Loucy (cell line): ENCODE measurements around the gene CFAP298.
"Not testable (repeated sequence)": the region's sequence is repeated elsewhere in the genome, so short reads cannot be mapped to it uniquely, and the experiment has no call there.

ENCODE experiments used
- H2AFZ ChIP-seq: fragments of 200-600 bp; sonication (generic); 2 replicates; pipeline ENCODE4 v1.6.0; 2016; ENCODE audit warnings: antibody characterized with exemption, mild to moderate bottlenecking, low read length, moderate library complexity
- H3F3A ChIP-seq: fragments of 200-600 bp; 2 replicates; pipeline ENCODE4 v1.6.0; 2016; ENCODE audit warnings: antibody characterized with exemption, low read depth, mild to moderate bottlenecking
- H3K27me3 ChIP-seq: fragments of 200-600 bp; sonication (generic); 2 replicates; pipeline ENCODE4 v1.6.1; 2014; ENCODE audit warnings: low read length, mild to moderate bottlenecking; ENCODE audit not compliant: insufficient read depth, poor library complexity, severe bottlenecking
- H3K36me3 ChIP-seq: fragments of 200-600 bp; sonication (generic); 2 replicates; pipeline ENCODE4 v1.6.1; 2016; ENCODE audit warnings: low read length; ENCODE audit not compliant: insufficient read depth
- H3K4me1 ChIP-seq: fragments of 200-600 bp; sonication (generic); 2 replicates; pipeline ENCODE4 v1.5.1; 2014; ENCODE audit warnings: low read length, mild to moderate bottlenecking; ENCODE audit not compliant: insufficient read depth, poor library complexity, severe bottlenecking
- H3K4me2 ChIP-seq: fragments of 200-600 bp; sonication (generic); 2 replicates; pipeline ENCODE4 v1.6.0; 2014; ENCODE audit warnings: antibody characterized with exemption, low read length, low read depth, mild to moderate bottlenecking; ENCODE audit not compliant: poor library complexity, severe bottlenecking
- H3K4me3 ChIP-seq: fragments of 200-600 bp; sonication (generic); 2 replicates; pipeline ENCODE4 v1.5.1; 2014; ENCODE audit warnings: low read length, mild to moderate bottlenecking, mixed read lengths; ENCODE audit not compliant: poor library complexity, severe bottlenecking
- H3K79me2 ChIP-seq: fragments of 200-600 bp; sonication (generic); 2 replicates; pipeline ENCODE4 v1.6.1; 2014; ENCODE audit warnings: low read length; ENCODE audit not compliant: insufficient read depth
- H3K9ac ChIP-seq: fragments of 200-600 bp; sonication (generic); 2 replicates; pipeline ENCODE4 v1.6.0; 2014; ENCODE audit warnings: mild to moderate bottlenecking, low read depth, low read length, moderate library complexity; ENCODE audit not compliant: poor library complexity, severe bottlenecking
- H3K9me2 ChIP-seq: fragments of 200-600 bp; sonication (generic); replicated peaks from 2 replicates; pipeline ENCODE4 v1.6.1; 2016; ENCODE audit warnings: low read depth, low read length, mixed read lengths
- H3K9me3 ChIP-seq: fragments of 200-600 bp; sonication (generic); 2 replicates; pipeline ENCODE4 v1.6.1; 2014; ENCODE audit warnings: mild to moderate bottlenecking, antibody characterized with exemption, low read length, low read depth; ENCODE audit not compliant: insufficient read depth
- H4K20me1 ChIP-seq: fragments of 200-600 bp; sonication (generic); 2 replicates; pipeline ENCODE4 v1.6.0; 2014; ENCODE audit warnings: antibody characterized with exemption, low read length, mild to moderate bottlenecking; ENCODE audit not compliant: insufficient read depth, poor library complexity, severe bottlenecking
- EZH2phosphoT487 ChIP-seq: fragments of 200-600 bp; IDR thresholded peaks from 2 replicates; pipeline ENCODE4 v1.6.1; 2018; ENCODE audit warnings: antibody characterized with exemption, mild to moderate bottlenecking, moderate library complexity, borderline replicate concordance
- TF ChIP-seq, protein P1 (sequence below): fragments of 200-600 bp; sonication (generic); conservative IDR thresholded peaks from 2 replicates; pipeline ENCODE4 v1.5.1; 2014; ENCODE audit warnings: mild to moderate bottlenecking, antibody characterized with exemption, low read length

CFAP298 gene

DNA sequence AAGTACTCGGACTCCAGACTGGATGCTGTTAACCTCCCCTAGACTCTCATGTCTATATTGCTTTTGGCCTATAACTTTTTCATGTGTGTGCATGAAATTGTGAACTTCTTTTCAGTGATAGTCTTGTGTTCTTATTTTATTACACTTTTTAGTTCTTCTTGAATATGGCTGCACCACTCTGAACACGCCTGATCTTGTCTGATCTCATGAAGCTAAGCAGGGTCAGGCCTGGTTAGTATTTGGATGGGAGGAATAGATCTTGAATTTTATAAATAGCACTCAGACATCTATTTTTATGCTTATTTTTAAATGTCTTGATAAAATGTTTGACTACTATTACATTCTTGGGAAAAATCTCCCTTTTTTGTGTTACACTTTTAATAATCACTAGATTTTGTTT lies 49.3 kb downstream of the CFAP298 start:
- Histone ChIP-seq H3F3A (no peaks in the 10 kb centered on the region), H3K4me3 (no peak overlapping the region), H3K4me2 (no peak overlapping the region), H2AFZ (no peak overlapping the region), H3K9ac (no peak overlapping the region), H3K79me2 (no peaks in the 10 kb centered on the region), H3K27me3 (no peaks in the 10 kb centered on the region), H4K20me1 (no peaks in the 10 kb centered on the region), H3K9me3 (no peaks in the 10 kb centered on the region), H3K9me2 (no peaks in the 10 kb centered on the region), H3K36me3 (no peaks in the 10 kb centered on the region), H3K4me1 (no peaks in the 10 kb centered on the region)
- TF ChIP-seq, protein P1, sequence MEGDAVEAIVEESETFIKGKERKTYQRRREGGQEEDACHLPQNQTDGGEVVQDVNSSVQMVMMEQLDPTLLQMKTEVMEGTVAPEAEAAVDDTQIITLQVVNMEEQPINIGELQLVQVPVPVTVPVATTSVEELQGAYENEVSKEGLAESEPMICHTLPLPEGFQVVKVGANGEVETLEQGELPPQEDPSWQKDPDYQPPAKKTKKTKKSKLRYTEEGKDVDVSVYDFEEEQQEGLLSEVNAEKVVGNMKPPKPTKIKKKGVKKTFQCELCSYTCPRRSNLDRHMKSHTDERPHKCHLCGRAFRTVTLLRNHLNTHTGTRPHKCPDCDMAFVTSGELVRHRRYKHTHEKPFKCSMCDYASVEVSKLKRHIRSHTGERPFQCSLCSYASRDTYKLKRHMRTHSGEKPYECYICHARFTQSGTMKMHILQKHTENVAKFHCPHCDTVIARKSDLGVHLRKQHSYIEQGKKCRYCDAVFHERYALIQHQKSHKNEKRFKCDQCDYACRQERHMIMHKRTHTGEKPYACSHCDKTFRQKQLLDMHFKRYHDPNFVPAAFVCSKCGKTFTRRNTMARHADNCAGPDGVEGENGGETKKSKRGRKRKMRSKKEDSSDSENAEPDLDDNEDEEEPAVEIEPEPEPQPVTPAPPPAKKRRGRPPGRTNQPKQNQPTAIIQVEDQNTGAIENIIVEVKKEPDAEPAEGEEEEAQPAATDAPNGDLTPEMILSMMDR: no peak
- no peak for TF ChIP-seq EZH2phosphoT487

DNA sequence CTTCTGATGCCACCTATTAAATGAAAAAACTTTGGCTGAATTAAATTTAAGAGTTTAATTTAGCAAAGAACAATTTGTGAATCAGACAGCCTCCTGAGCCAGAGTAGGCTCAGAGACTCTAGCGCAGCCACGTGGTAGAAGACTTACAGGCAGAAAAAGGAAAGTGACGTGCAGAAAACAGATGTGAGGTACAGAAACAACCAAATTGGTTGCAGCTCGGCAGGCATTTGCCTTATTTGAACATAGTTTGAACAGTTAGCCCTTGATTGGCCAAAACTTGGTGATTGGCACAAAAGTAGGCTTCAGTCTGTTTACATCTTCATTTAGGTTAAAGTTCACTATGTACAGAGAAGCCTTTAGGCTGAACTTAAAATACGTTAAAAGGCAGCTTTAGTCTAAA lies 49.8 kb downstream of the CFAP298 start:
- H3K9me3 ChIP-seq: no peaks in the 10 kb centered on the region
- no peaks in the 10 kb centered on the region for H4K20me1 ChIP-seq
- H3K4me1 ChIP-seq: no peaks in the 10 kb centered on the region
- H3F3A ChIP-seq: no peaks in the 10 kb centered on the region
- H3K9ac ChIP-seq: no peak overlapping the region
- no peaks in the 10 kb centered on the region for H3K9me2 ChIP-seq
- H3K4me3 ChIP-seq: no peak overlapping the region
- no peak overlapping the region for H3K4me2 ChIP-seq
- H3K36me3 ChIP-seq: no peaks in the 10 kb centered on the region
- TF ChIP-seq, protein P1: no peak
- no peak for TF ChIP-seq EZH2phosphoT487
- H3K27me3 ChIP-seq: no peaks in the 10 kb centered on the region
- no peaks in the 10 kb centered on the region for H3K79me2 ChIP-seq
- no peak overlapping the region for H2AFZ ChIP-seq

DNA sequence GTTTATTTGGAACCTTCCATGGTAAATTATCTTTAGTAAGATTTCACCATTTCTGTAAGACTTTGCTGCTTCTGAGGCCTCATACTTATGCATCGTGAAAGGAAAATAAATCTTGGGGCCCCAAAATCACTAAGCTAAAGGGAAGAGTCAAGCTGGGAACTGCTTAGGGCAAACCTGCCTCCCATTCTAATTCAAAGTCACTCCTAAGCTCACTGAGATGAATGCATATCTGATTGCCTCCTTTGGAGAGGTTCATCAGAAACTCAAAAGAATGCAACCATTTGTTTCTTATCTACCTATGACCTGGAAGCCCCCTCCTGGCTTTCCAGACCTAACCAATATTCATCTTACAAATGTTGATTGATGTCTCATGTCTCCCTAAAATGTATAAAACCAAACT lies 50.7 kb downstream of the CFAP298 start:
- H3K27me3 ChIP-seq, H3K4me1 ChIP-seq, H2AFZ ChIP-seq, H3K4me2 ChIP-seq, H3K9ac ChIP-seq, H3K9me3 ChIP-seq, H3K4me3 ChIP-seq, H3K9me2 ChIP-seq, H3F3A ChIP-seq, H3K79me2 ChIP-seq, H3K36me3 ChIP-seq, H4K20me1 ChIP-seq: not testable (repeated sequence)

DNA sequence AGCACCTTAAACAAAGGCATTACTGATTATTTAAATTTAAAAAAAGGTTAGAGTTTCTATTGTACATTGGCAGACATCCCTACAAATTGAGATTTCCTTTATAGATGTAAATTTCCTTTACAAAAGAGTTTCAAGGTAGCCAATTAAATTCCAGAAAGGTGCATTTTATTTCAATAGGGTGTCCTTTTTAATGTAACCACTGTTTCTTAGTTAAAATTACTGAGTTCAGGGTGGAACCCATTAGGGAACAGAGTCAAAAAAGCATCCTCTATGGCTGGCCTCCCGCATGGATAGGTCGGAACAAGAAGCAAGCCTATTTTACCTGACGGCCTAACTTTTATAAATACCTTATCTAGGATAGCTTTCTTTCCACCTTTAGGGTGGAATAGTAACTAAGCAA lies 51.3 kb downstream of the CFAP298 start:
- no peaks in the 10 kb centered on the region for H3K9me2 ChIP-seq
- no peaks in the 10 kb centered on the region for H3K36me3 ChIP-seq
- H2AFZ ChIP-seq: no peak overlapping the region
- no peaks in the 10 kb centered on the region for H3K79me2 ChIP-seq
- H3K9ac ChIP-seq: no peak overlapping the region
- H3K4me2 ChIP-seq: no peak overlapping the region
- no peak overlapping the region for H3K4me3 ChIP-seq
- H3K27me3 ChIP-seq: no peaks in the 10 kb centered on the region
- no peaks in the 10 kb centered on the region for H3K9me3 ChIP-seq
- no peaks in the 10 kb centered on the region for H3K4me1 ChIP-seq
- TF ChIP-seq, protein P1: no peak
- no peak for TF ChIP-seq EZH2phosphoT487
- H4K20me1 ChIP-seq: no peaks in the 10 kb centered on the region
- no peaks in the 10 kb centered on the region for H3F3A ChIP-seq
